OCI-LY1 (cell line): Measurements from ENCODE around the gene CCDC92.

ENCODE experiments used
- H2AFZ ChIP-seq: fragments of 200-600 bp; sonication (generic), shearing (Covaris generic); 2 replicates; pipeline ENCODE4 v1.6.0; 2014; ENCODE audit warnings: antibody characterized with exemption, mild to moderate bottlenecking, low read length
- H3F3A ChIP-seq: fragments of 200-600 bp; sonication (generic), shearing (Covaris generic); 2 replicates; pipeline ENCODE4 v1.6.0; 2014; ENCODE audit warnings: mild to moderate bottlenecking, antibody characterized with exemption, low read length, moderate library complexity; ENCODE audit not compliant: insufficient read depth
- H3K27ac ChIP-seq: fragments of 200-600 bp; sonication (generic); 2 replicates; pipeline ENCODE4 v1.5.1; 2014; ENCODE audit warnings: low read length, mixed run types, mild to moderate bottlenecking, low read depth; ENCODE audit not compliant: poor library complexity, severe bottlenecking
- H3K27me3 ChIP-seq: fragments of 200-600 bp; sonication (generic); 2 replicates; pipeline ENCODE4 v1.6.0; 2014; ENCODE audit warnings: antibody characterized with exemption, mild to moderate bottlenecking, low read length, moderate library complexity; ENCODE audit not compliant: insufficient read depth
- H3K36me3 ChIP-seq: fragments of 200-600 bp; sonication (generic); 2 replicates; pipeline ENCODE4 v1.6.1; 2014; ENCODE audit warnings: mild to moderate bottlenecking, antibody characterized with exemption, low read length, moderate library complexity, mixed read lengths; ENCODE audit not compliant: insufficient read depth
- H3K4me1 ChIP-seq: fragments of 200-600 bp; sonication (generic); 2 replicates; pipeline ENCODE4 v1.5.1; 2014; ENCODE audit warnings: mild to moderate bottlenecking, low read length, moderate library complexity; ENCODE audit not compliant: insufficient read depth, severe bottlenecking
- H3K4me2 ChIP-seq: fragments of 200-600 bp; sonication (generic), shearing (Covaris generic); 2 replicates; pipeline ENCODE4 v1.6.1; 2014; ENCODE audit warnings: low read length
- H3K4me3 ChIP-seq: fragments of 200-600 bp; sonication (generic); 2 replicates; pipeline ENCODE4 v1.5.1; 2014; ENCODE audit warnings: low read length, low read depth, mild to moderate bottlenecking, mixed read lengths; ENCODE audit not compliant: poor library complexity, severe bottlenecking
- H3K79me2 ChIP-seq: fragments of 200-600 bp; shearing (Covaris generic); 2 replicates; pipeline ENCODE4 v1.6.1; 2016; ENCODE audit warnings: mixed run types, low read length, mixed read lengths; ENCODE audit not compliant: insufficient read depth
- H3K9ac ChIP-seq: fragments of 200-600 bp; sonication (generic), shearing (Covaris generic); 2 replicates; pipeline ENCODE4 v1.6.1; 2014; ENCODE audit warnings: mild to moderate bottlenecking, low read length, mixed read lengths
- H3K9me2 ChIP-seq: fragments of 200-600 bp; sonication (generic), shearing (Covaris generic); 2 replicates; pipeline ENCODE4 v1.6.1; 2014; ENCODE audit warnings: low read depth, mild to moderate bottlenecking, low read length, mixed read lengths
- H3K9me3 ChIP-seq: fragments of 200-600 bp; shearing (Covaris generic); 2 replicates; pipeline ENCODE4 v1.6.1; 2014; ENCODE audit warnings: low read length, mixed read lengths
- H4K20me1 ChIP-seq: fragments of 200-600 bp; sonication (generic), shearing (Covaris generic); 2 replicates; pipeline ENCODE4 v1.6.0; 2016; ENCODE audit warnings: mild to moderate bottlenecking, low read length; ENCODE audit not compliant: insufficient read depth
- CTCF ChIP-seq: fragments of 200-600 bp; sonication (generic), shearing (Covaris generic); IDR thresholded peaks from 2 replicates; pipeline ENCODE4 v1.5.1; 2017; ENCODE audit warnings: mild to moderate bottlenecking, antibody characterized with exemption, low read length, moderate library complexity, mixed read lengths
- EZH2 ChIP-seq: fragments of 200-600 bp; sonication (generic), shearing (Covaris generic); IDR thresholded peaks from 2 replicates; pipeline ENCODE4 v1.8.0; 2017; ENCODE audit warnings: borderline replicate concordance, mixed run types, mild to moderate bottlenecking, antibody characterized with exemption, low read length, moderate library complexity, mixed read lengths

Gene CCDC92

GRCh38 chr12:123984903-123985302 is 12.3 kb upstream of the CCDC92 start:
- Histone ChIP-seq H3K9me2 (no peaks in the 10 kb centered on the region), H4K20me1 (no peaks in the 10 kb centered on the region), H3K27me3 (no peaks in the 10 kb centered on the region), H3K79me2 (peaks cover 6% of the 10 kb centered on the region; the same call in 1 of the 2 replicates), H3F3A (no peaks in the 10 kb centered on the region), H3K27ac (no peak overlapping the region), H3K4me1 (peaks cover 5% of the 10 kb centered on the region), H3K4me2 (no peak overlapping the region), H3K4me3 (no peak overlapping the region), H3K9me3 (no peaks in the 10 kb centered on the region), H2AFZ (no peak overlapping the region), H3K36me3 (peaks cover 27% of the 10 kb centered on the region; the same call in 1 of the 2 replicates), H3K9ac (no peak overlapping the region)
- TF ChIP-seq CTCF (no peak), EZH2 (no peak)

DNA sequence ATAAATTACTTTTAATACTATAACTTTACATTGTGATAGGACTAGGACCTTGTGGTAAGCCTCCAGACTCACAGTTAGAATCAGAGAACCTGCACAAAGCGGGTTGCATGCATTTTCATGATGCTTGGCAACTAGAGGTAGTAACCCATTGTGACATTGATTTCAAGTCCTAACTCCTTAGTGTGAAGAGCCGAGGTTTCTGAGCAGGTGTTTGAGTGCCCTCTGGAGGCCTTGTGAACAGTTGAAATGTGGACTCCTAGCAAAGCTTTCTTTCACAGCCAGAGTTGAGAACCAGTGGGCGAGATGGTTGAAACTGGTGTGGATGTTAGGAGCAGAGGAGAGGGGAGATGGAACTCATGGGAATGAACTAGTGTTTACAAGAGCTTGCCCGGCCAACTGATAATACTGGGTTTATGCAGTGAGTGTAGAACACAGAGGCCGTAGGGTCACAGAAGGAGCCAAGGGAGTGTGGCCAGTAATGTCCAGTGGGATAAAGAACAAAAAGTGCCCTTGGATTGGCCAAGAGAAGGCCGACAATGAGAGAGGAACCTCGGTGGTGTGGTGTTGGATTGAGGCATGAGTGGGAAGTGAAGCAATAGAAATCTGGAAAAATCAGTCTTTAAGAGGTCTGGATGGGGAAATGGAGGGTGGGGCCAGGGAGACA is 11.3 kb upstream of the CCDC92 start:
- Histone ChIP-seq H3K36me3 (peaks cover 18% of the 10 kb centered on the region; the same call in 1 of the 2 replicates), H3K9ac (no peak overlapping the region)

GRCh38 chr12:123982269-123982668 is 9.6 kb upstream of the CCDC92 start:
- TF ChIP-seq EZH2 (no peak), CTCF (no peak)
- Histone ChIP-seq H3K9me2 (no peaks in the 10 kb centered on the region), H3F3A (no peaks in the 10 kb centered on the region), H3K27me3 (no peaks in the 10 kb centered on the region), H3K9me3 (no peaks in the 10 kb centered on the region), H3K4me1 (no peaks in the 10 kb centered on the region), H3K79me2 (peaks cover 10% of the 10 kb centered on the region; the same call in 1 of the 2 replicates), H2AFZ (no peak overlapping the region), H4K20me1 (no peaks in the 10 kb centered on the region), H3K4me2 (no peak overlapping the region), H3K27ac (no peak overlapping the region), H3K4me3 (no peak overlapping the region), H3K9ac (no peak overlapping the region), H3K36me3 (peaks cover 9% of the 10 kb centered on the region)

More for the DNA sequence above, 11.3 kb upstream of the CCDC92 start:
- Histone ChIP-seq H3K4me1 (no peaks in the 10 kb centered on the region), H2AFZ (no peak overlapping the region), H3K27me3 (no peaks in the 10 kb centered on the region), H3K9me2 (no peaks in the 10 kb centered on the region), H3K27ac (no peak overlapping the region), H3K4me2 (no peak overlapping the region), H3K4me3 (no peak overlapping the region), H4K20me1 (no peaks in the 10 kb centered on the region), H3F3A (no peaks in the 10 kb centered on the region), H3K79me2 (peaks cover 7% of the 10 kb centered on the region; the same call in 1 of the 2 replicates), H3K9me3 (no peaks in the 10 kb centered on the region)
- TF ChIP-seq CTCF = peak; percentile 77
- no peak for TF ChIP-seq EZH2
